ENCODE data around the gene ETFB.

The ETFB gene

GRCh38 chr19:51351266-51351990 lies 14.8 kb downstream of the ETFB start:
- DNase-seq, result no peak

- DNase-seq, result no peak
These were observed 18.8 kb downstream of the ETFB start for GRCh38 chr19:51347209-51347928.

GRCh38 chr19:51346742-51347141 lies 19.4 kb downstream of the ETFB start:
- DNase-seq, result no peak

GRCh38 chr19:51345076-51345620 lies 21.0 kb downstream of the ETFB start:
- no peak for DNase-seq

- DNase-seq, result no peak
These were observed 23.3 kb downstream of the ETFB start for GRCh38 chr19:51342631-51343569.

- DNase-seq, result no peak
These were observed 24.1 kb downstream of the ETFB start, which contains the start of gene VSIG10L for GRCh38 chr19:51341976-51342580. TSS of gene VSIG10L (minus strand) at chr19:51342139. CDS start at chr19:51342124, 15 bp downstream.

GRCh38 chr19:51341066-51341465 lies 25.1 kb downstream of the ETFB start:
- no peak for DNase-seq

- DNase-seq, result peak; percentile 76 to 92
These were observed 26.2 kb downstream of the ETFB start for GRCh38 chr19:51339687-51340656.

- DNase-seq, result no peak
These were observed 26.9 kb downstream of the ETFB start for GRCh38 chr19:51339313-51339686.

GRCh38 chr19:51338563-51339312 lies 27.4 kb downstream of the ETFB start:
- DNase-seq, result peak; percentile 47 to 70

- DNase-seq, result no peak
These were observed 28.2 kb downstream of the ETFB start for GRCh38 chr19:51337861-51338562.

GRCh38 chr19:51337141-51337860 lies 28.9 kb downstream of the ETFB start:
- no peak for DNase-seq

- DNase-seq, result peak; percentile 63 to 80
These were observed 32.2 kb downstream of the ETFB start for GRCh38 chr19:51333836-51334460.

- DNase-seq, result no peak
These were observed 34.5 kb downstream of the ETFB start for GRCh38 chr19:51331716-51332115.

GRCh38 chr19:51331193-51331592 lies 35.0 kb downstream of the ETFB start:
- no peak for DNase-seq

GRCh38 chr19:51330366-51330765 lies 35.8 kb downstream of the ETFB start:
- no peak for DNase-seq

GRCh38 chr19:51329411-51329810 lies 36.8 kb downstream of the ETFB start:
- DNase-seq, result no peak

All from NCI-H446 (cell line).